Gastrocnemius medialis (tissue), 4 donors: ENCODE data around the gene RHBDD1. TPM values are rescaled to one million over a fixed set of nuclear protein-coding genes. Genes with fewer than 3 reads are reported as not detected.

Experiments used
- ATAC-seq, 2 donors: fragments of 150-250 bp; one replicate each; pipeline ENCODE4 v1.9.1; 2016
- DNase-seq, 2 donors: peaks; one replicate each; pipeline ENCODE4 v3.0.0-alpha.2; 2019
- H3K27ac ChIP-seq, 4 donors: fragments of 200-600 bp; sonication (generic); 1 replicate in 1 of 4; 2 replicates in 3 of 4; pipeline ENCODE4 v1.5.1; 2016 to 2018; ENCODE audit warnings: mild to moderate bottlenecking in 2 of 4, moderate library complexity in 1 of 4
- H3K27me3 ChIP-seq, 3 donors: fragments of 200-600 bp; sonication (generic) in 2 of 3; 1 replicate in 1 of 3; 2 replicates in 2 of 3; pipeline versions ENCODE4 v1.5.1 to v1.6.0; 2016 to 2019; ENCODE audit warnings: mild to moderate bottlenecking in 1 of 3, moderate library complexity in 1 of 3
- H3K36me3 ChIP-seq, 2 donors: fragments of 200-600 bp; sonication (generic) in 1 of 2; one replicate each; pipeline ENCODE4 v1.5.1; 2017 to 2018
- H3K4me1 ChIP-seq, 2 donors: fragments of 200-600 bp; sonication (generic) in 1 of 2; one replicate each; pipeline ENCODE4 v1.5.1; 2016 to 2017; ENCODE audit warnings: mild to moderate bottlenecking in 2 of 2
- H3K4me3 ChIP-seq, 4 donors: fragments of 200-600 bp; sonication (generic) in 3 of 4; 1 replicate in 1 of 4; 2 replicates in 3 of 4; pipeline ENCODE4 v1.5.1; 2016 to 2019; ENCODE audit warnings: mild to moderate bottlenecking in 2 of 4
- H3K9me3 ChIP-seq, 3 donors: fragments of 200-600 bp; sonication (generic) in 2 of 3; 1 replicate in 1 of 3; 2 replicates in 2 of 3; pipeline ENCODE4 v1.5.1; 2016 to 2019
- CTCF ChIP-seq, 5 experiments: fragments of 450-650 bp in 3 of 5; fragments of 200-600 bp in 2 of 5; sonication (generic) in 2 of 5; IDR thresholded peaks in 4 of 5; conservative IDR thresholded peaks in 1 of 5; 1 replicate in 4 of 5; 2 replicates in 1 of 5; pipeline ENCODE4 v1.5.1; 2016 to 2019; ENCODE audit warnings: antibody characterized with exemption in 5 of 5, mild to moderate bottlenecking in 3 of 5, moderate library complexity in 3 of 5
- POLR2A ChIP-seq, 2 donors: fragments of 450-650 bp; IDR thresholded peaks; one replicate each; pipeline ENCODE4 v1.6.1; 2017; ENCODE audit warnings: antibody characterized with exemption in 2 of 2, mild to moderate bottlenecking in 2 of 2, moderate library complexity in 2 of 2
- in situ Hi-C, 4 donors: fragments of 200-750 bp; cut with MboI; loops; one replicate each; pipeline versions ENCODE4 v1.15.0 to v1.8.0; 2017; ENCODE audit warnings: low sequenced_read_pairs in 4 of 4
- intact Hi-C: fragments of 100-400 bp; cut with DNase I; formaldehyde crosslinking; loops from one replicate; pipeline ENCODE4 v1.15.1; 2023; ENCODE audit warnings: low total_unique reads
- total RNA-seq, 4 donors: library from RNA; depleted of rRNA; stranded (reverse); fragments of >200 nt; gene quantifications; one replicate each; pipeline versions ENCODE4 v1.1.0 to v1.2.3, GENCODE V29; 2016

RHBDD1 gene
- total RNA-seq, 4 donors from 2014 or later: 6.2 to 14.2 (median 8.7) TPM

DNA sequence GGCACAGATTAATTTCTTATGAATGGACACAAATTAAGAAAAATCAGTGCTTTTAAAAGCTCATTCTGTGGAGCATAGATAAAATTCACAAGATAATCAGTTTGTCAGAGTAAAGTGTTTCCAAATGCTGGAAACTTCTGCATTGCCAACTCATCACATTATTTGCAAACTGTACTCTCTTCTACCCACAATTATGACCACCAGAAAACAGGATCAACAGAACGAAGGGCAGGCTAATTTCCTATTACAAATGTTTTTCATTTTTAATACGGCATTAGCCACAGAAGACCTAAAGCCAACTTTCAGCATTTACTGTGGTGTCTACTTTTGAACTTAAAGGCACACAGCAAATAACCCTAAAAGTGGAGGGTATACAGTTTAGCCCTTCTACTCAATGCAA lies 42.2 kb upstream of the RHBDD1 start:
- H3K27ac ChIP-seq: peak overlapping the region; percentile 95 to 99 (median 98)
- peaks cover 57 to 68% of the 10 kb centered on the region in 2 donors for H3K4me1 ChIP-seq
- DNase-seq: no peak
- peak overlapping the region in 3 of 4 donors; percentile 79 to 95 (median 82) for H3K4me3 ChIP-seq
- H3K9me3 ChIP-seq: no peaks in the 10 kb centered on the region
- intact Hi-C loops (loop anchor here (2.0 to 10.0 kb wide), 4 partner anchors 36 to 649 kb away; no protein-coding TSS in a partner anchor), in situ Hi-C loops (loop anchor here in 2 of 4 donors (5.0 to 25.0 kb wide), 3 partner anchors 49 to 131 kb away; no protein-coding TSS in a partner anchor)
- TF ChIP-seq POLR2A (IDR thresholded peaks at IDR 0.05) (no peak), CTCF (IDR thresholded peaks at IDR 0.05 in 4 of 5, conservative IDR thresholded peaks at IDR 0.05 in 1 of 5) (no peak)
- H3K36me3 ChIP-seq: no peaks in the 10 kb centered on the region
- H3K27me3 ChIP-seq: no peaks in the 10 kb centered on the region
- no peak for ATAC-seq

DNA sequence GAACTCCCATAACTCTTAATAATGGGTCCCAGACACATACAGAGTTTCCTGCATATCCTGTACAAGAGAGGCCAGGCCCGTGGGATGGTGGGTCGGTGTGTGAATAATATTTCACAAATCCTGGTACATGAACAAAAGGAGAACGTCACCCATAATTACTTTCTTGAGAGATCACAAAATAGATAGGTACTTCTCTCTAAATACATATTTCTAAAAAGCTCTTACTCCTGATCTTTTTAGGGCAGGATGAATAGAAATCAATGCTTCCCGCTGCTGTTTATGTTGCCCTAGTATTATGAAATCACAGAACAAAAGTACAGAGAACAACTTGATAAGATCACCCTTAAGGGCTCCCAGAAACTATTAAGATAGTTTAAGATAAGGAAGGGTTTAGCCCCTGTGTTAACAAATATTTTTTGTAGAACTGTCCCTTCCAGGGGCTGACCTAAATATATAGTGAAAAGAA lies 41.6 kb upstream of the RHBDD1 start:
- intact Hi-C loops: loop anchor here (2.0 to 10.0 kb wide), 4 partner anchors 37 to 649 kb away; no protein-coding TSS in a partner anchor
- in situ Hi-C loops: loop anchor here in 2 of 4 donors (5.0 to 25.0 kb wide), 3 partner anchors 49 to 132 kb away; no protein-coding TSS in a partner anchor
- Histone ChIP-seq H3K4me1 (peaks cover 52 to 63% of the 10 kb centered on the region in 2 donors), H3K4me3 (peak overlapping the region; percentile 19 to 95 (median 80)), H3K27me3 (no peaks in the 10 kb centered on the region), H3K27ac (peak overlapping the region; percentile 95 to 99 (median 98)), H3K36me3 (no peaks in the 10 kb centered on the region), H3K9me3 (no peaks in the 10 kb centered on the region)
- DNase-seq (no peak), ATAC-seq (no peak)
- no peak for TF ChIP-seq POLR2A (IDR thresholded peaks at IDR 0.05)

DNA sequence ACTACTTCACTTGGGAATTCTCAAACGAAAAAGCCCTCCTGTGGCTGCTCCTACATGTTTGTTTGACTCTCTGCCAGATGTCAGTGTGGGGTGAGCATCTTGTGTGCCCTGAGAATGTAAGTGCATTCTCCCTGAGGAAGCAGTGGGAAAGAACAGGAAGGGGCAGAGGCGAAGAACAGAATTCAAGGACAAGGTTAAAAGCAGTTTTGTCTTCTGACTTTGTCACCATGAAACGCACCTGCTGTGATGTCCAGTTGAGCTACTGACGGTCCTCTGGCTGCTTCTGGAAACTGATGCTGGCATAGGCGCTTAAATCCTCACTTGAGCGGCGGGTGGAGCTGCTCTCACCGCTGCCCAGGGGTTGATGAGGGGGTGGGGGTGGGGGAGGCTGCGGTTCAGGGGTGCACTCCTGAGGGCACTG lies 41.1 kb upstream of the RHBDD1 start:
- in situ Hi-C loops: loop anchor here in 2 of 4 donors (5.0 to 25.0 kb wide), 3 partner anchors 50 to 132 kb away; no protein-coding TSS in a partner anchor
- DNase-seq: peak; percentile 47 to 55

GRCh38 chr2:226795281-226796011 lies 40.4 kb upstream of the RHBDD1 start:
- H3K27ac ChIP-seq: peak overlapping the region; percentile 95 to 99 (median 98)
- peak in 2 of 5 experiments; percentile 25 to 52 for TF ChIP-seq CTCF (IDR thresholded peaks at IDR 0.05 in 4 of 5, conservative IDR thresholded peaks at IDR 0.05 in 1 of 5)
- TF ChIP-seq POLR2A (IDR thresholded peaks at IDR 0.05): peak; percentile 35 to 71
- intact Hi-C loops (loop anchor here (1.0 to 10.0 kb wide), 7 partner anchors 61 to 709 kb away; no protein-coding TSS in a partner anchor), in situ Hi-C loops (loop anchor here in 2 of 4 donors (10.0 to 25.0 kb wide), 2 partner anchors 51 to 133 kb away; no protein-coding TSS in a partner anchor)
- peaks cover 45 to 54% of the 10 kb centered on the region in 2 donors for H3K4me1 ChIP-seq
- peak overlapping the region; percentile 19 to 95 (median 80) for H3K4me3 ChIP-seq
- no peaks in the 10 kb centered on the region for H3K36me3 ChIP-seq
- DNase-seq: peak; percentile 31 to 55
- H3K27me3 ChIP-seq: no peaks in the 10 kb centered on the region
- ATAC-seq: no peak
- H3K9me3 ChIP-seq: no peaks in the 10 kb centered on the region

More for the DNA sequence above, 41.1 kb upstream of the RHBDD1 start:
- Histone ChIP-seq H3K36me3 (no peaks in the 10 kb centered on the region), H3K4me1 (peaks cover 47 to 57% of the 10 kb centered on the region in 2 donors), H3K4me3 (peak overlapping the region; percentile 19 to 95 (median 80)), H3K27me3 (no peaks in the 10 kb centered on the region), H3K27ac (peak overlapping the region; percentile 95 to 99 (median 98)), H3K9me3 (no peaks in the 10 kb centered on the region)
- no peak for ATAC-seq
- TF ChIP-seq CTCF (IDR thresholded peaks at IDR 0.05 in 4 of 5, conservative IDR thresholded peaks at IDR 0.05 in 1 of 5) (no peak), POLR2A (IDR thresholded peaks at IDR 0.05) (no peak)
- intact Hi-C loops: loop anchor here (2.0 to 10.0 kb wide), 6 partner anchors 37 to 650 kb away; no protein-coding TSS in a partner anchor
